Limb (tissue), 2 donors: ENCODE results near the gene MPPED1.

Experiments used
- DNase-seq, 2 donors: peaks; one replicate each; pipeline ENCODE4 v3.0.0-alpha.2; 2016; ENCODE audit errors: extremely low spot score in 2 of 2

MPPED1 gene

GRCh38 chr22:43491177-43491576 is 79.4 kb downstream of the MPPED1 start:
- DNase-seq = no peak

GRCh38 chr22:43491737-43492136 is 79.9 kb downstream of the MPPED1 start:
- no peak for DNase-seq

- DNase-seq = no peak
These were observed 81.5 kb downstream of the MPPED1 start for GRCh38 chr22:43493297-43493696.

- DNase-seq = no peak
These were observed 86.4 kb downstream of the MPPED1 start for GRCh38 chr22:43497956-43498855.

- no peak for DNase-seq
These were observed 87.0 kb downstream of the MPPED1 start for GRCh38 chr22:43498856-43499253.

- DNase-seq = no peak
These were observed 89.3 kb downstream of the MPPED1 start for GRCh38 chr22:43500792-43501785.

- DNase-seq = no peak
These were observed 90.1 kb downstream of the MPPED1 start for GRCh38 chr22:43501878-43502277.

- DNase-seq = no peak
These were observed 90.6 kb downstream of the MPPED1 start for GRCh38 chr22:43502306-43502874.

- no peak for DNase-seq
These were observed 92.3 kb downstream of the MPPED1 start for GRCh38 chr22:43504068-43504467.

GRCh38 chr22:43504666-43505261 is 93.0 kb downstream of the MPPED1 start:
- DNase-seq = no peak

GRCh38 chr22:43505423-43505822 is 93.6 kb downstream of the MPPED1 start:
- DNase-seq = no peak

GRCh38 chr22:43505896-43506295 is 94.1 kb downstream of the MPPED1 start:
- DNase-seq = no peak

- DNase-seq = no peak
These were observed 94.7 kb downstream of the MPPED1 start for GRCh38 chr22:43506487-43506886.

GRCh38 chr22:43507235-43507634 is 95.4 kb downstream of the MPPED1 start:
- DNase-seq = no peak

GRCh38 chr22:43508489-43508888 is 96.7 kb downstream of the MPPED1 start:
- no peak for DNase-seq

GRCh38 chr22:43509337-43509736 is 97.5 kb downstream of the MPPED1 start:
- DNase-seq = no peak

GRCh38 chr22:43510281-43511070 is 98.7 kb downstream of the MPPED1 start:
- no peak for DNase-seq

- no peak for DNase-seq
These were observed 99.6 kb downstream of the MPPED1 start for GRCh38 chr22:43511276-43511910.

- DNase-seq = no peak
These were observed 100.5 kb downstream of the MPPED1 start for GRCh38 chr22:43512279-43512678.
